HG02938 (cell line): ENCODE measurements around the gene SMYD1.

Experiments
- ATAC-seq: cut with Tn5 transposase; IDR thresholded peaks from one replicate; pipeline ENCODE4 v1.9.1; 2021; ENCODE audit warnings: mild to moderate bottlenecking, moderate library complexity; ENCODE audit not compliant: unreplicated experiment

SMYD1 gene

DNA sequence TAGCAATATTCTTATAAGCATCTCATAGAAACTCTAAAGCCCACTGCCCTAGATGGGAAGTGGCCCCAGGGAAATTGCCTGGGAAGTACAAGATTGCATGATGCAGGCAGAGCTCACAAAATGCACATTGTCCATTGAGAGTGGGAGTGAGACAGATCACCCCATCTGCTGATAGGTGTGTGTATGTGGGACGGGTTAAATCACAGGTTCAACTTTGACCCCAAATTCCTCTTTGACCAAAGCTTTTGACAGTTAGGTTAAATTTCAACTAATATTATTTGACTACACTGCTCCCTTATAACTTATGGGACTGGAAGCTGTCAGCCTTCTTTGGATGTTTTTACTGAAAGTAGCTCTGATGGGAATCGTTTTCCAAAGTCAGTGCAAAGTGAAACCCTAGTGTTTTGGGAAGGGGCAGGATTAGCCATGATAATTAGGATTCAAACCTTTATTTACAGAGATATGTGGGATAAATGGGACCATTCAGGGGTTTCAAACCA lies 71.6 kb downstream of the SMYD1 start:
- no peak for ATAC-seq

DNA sequence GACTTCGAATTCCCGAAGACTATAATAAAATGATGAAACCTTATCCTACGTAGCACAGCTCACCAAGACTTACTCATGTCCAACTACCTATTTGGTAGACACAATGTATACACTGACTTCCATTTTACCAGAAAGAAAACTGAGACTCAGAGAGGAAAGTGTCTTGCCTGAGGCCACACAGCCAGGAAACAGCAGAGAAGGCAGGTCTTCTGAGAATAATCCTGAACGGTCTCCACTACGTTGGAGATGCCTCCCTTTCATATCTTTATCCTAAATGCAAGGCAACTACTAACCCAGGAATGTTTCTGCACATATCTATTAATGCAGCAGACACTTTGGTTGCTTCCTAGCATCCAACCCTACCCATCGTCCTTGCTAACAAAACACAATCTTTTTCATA lies 72.2 kb downstream of the SMYD1 start:
- ATAC-seq: no peak

DNA sequence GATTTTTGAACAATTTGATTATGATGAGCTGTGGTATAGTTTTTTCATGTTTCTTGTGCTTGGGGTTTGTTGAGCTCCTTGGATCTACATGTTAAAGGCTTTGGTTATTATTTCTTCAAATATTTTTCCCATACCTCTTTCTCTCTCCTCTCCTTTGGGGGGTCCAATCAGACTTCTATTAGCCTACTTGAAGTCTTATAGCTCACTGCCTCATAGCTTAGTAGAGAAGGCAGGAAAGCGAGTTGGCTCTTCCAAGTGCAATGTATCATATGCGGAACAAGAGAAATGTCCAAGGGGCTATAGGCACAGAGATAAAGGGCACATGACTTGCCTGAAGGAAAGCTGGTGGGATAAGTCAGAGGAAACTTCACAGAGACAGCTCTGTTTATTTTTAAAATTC lies 74.3 kb downstream of the SMYD1 start:
- ATAC-seq: no peak

DNA sequence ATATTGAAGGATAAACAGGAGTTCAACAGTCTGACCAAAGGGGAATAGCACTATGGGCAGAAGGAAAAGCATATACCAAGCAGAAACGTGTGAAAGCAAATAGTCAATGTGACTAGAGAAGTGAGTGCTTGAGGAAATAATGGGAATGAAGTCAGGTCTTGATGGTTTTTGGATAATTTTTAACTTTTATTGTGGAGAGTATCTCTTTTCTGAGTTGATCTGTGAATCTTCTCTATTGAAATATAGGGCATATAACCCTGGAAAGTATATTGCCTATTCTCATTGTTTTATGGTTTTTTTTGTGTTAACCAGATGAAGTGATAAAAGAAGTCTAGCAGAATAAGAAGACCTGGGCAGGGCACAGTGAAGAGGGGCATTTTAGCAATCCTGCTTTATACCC lies 76.6 kb downstream of the SMYD1 start:
- ATAC-seq: no peak

DNA sequence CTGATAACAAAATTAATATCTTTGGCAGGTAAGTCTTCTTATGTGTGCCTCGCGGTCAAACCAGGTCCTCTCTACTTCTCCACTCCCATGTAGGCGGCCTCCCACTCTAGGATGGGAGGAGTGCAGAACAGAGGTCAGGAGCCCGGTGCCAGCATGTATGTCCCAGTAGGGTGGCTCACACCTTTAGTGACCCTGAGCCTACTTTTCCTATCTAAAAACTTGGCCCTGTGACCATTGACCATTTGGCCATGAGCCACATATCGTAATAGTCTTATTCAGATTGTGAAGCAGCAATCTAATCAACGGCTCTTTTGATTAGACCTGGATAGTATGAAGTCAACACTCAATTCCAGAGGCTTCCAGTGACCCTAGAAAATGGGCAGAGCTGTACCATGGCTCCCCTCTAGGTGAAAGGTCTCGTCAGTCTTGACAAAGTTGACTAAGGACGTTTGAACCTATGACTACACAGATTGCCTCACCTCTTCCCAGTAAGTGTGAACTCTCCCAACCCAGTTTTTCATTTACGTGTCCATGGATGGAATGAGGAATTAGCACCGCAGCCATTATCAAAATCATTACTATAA lies 77.4 kb downstream of the SMYD1 start:
- ATAC-seq: no peak

DNA sequence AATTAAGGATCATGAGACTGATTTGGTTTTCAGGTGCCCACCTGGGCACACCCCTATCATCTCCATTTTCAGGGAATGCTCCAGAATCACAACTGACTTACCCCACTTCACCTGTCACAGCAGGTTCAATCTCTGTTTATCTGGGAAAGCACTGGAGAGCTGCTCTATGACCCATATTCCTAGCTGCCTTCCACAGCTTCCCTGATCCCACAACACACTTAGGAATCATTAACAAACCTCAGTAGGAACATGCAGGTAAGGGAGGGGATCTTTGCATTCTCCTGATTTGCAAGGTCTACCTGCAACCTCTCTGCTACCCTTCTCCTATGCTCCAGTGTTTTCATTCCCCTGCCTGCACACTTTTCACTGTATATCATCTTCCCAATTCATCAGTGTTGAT lies 79.0 kb downstream of the SMYD1 start:
- ATAC-seq: no peak

DNA sequence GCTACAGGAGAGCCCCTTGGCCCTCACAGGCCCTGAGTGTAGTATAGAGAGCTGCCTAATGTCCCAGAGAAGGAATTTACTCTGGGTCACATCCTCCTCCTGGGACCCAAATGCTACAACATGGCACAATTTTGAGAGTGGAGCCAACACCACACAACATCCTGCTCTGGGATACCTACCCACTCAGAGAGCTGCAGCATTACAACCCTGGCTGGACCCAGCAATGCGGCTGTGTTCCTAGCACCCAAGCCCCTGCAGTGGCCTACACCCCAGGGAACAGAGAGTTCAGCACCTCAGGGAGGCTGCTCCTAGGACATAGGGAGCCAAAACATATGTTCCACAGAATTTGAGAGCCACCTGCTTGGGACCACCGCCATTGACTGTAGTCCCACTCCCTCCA lies 79.5 kb downstream of the SMYD1 start:
- no peak for ATAC-seq

DNA sequence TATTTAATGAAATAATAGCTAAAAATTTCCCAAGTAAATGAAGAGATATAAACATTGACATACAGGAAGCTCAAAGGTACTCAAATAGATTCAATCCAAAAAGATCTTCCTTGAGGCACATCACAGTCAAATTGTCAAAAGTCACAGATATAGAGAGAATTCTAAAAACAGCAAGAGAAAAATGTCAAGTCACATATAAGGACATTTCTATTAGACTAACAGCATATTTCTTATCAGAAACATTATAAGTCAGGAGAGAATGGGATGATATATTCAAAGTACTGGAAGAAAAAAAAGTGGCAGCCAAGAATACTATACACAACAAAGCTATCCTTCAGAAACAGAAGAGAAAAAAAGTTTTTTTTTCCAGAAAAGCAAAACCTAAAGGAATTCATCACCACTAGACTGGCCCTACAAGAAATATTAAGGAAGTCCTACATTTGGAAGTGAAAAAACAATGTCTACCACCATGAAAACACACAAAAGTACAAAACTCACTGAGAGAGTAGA lies 81.4 kb downstream of the SMYD1 start:
- no peak for ATAC-seq

DNA sequence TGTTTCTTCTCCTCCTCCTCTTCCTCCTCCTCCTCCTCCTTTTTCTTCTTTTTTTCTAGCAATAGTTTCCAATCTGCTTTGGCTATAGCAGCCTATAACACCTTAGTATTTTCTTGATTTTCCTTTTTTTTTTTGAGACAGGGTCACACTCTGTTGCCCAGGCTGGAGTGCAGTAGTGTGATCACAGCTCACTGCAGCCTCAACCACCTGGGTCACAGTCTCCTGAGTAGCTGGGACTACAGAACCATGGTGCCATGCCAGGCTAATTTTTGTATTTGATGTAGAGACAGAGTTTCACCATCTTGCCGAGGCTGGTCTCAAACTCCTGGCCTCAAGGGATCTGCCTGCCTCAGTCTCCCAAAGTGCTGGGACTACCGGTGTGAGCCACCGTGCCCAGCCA lies 91.9 kb downstream of the SMYD1 start:
- ATAC-seq: no peak

DNA sequence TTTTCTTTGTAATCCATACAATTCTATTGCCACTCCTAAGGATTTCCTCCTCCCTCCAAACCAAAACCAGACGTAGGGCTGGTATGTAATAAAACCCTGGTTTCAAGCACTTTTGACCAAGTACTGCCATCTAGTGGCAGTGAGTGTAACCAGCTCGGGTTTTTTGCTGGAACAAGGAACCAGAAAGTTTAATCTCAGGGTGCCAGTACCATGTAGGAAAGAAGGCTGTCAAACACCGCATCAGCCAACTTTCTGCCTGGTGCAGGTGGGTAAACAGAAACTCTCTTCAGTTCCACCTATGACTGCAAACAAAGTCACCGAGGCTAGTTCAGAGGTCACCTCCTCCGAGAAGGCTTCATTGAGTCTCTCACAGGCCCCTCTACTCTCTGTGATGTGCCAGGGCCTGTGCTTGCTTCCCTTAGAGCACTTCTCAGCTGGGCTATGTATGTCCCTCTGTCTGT lies 92.4 kb downstream of the SMYD1 start:
- ATAC-seq: no peak

DNA sequence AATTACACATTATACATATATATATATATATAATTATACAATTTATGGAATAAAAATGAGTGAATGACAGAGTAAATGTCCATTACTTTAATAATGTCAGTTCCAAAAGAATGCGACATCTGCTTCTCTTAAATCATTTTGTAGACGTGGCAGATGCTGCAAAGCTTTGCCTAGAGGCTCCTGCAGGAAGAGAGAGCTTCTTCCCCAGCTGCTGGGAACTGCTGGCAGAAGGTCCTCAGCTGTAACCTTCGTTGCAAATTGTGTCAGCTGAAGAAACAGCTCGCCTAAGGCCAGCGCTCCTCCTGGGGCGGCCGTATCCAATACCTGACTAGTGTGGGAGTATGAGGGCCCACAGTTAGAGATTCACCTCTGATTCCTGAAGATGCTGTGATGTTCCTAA lies 92.9 kb downstream of the SMYD1 start:
- ATAC-seq: no peak

DNA sequence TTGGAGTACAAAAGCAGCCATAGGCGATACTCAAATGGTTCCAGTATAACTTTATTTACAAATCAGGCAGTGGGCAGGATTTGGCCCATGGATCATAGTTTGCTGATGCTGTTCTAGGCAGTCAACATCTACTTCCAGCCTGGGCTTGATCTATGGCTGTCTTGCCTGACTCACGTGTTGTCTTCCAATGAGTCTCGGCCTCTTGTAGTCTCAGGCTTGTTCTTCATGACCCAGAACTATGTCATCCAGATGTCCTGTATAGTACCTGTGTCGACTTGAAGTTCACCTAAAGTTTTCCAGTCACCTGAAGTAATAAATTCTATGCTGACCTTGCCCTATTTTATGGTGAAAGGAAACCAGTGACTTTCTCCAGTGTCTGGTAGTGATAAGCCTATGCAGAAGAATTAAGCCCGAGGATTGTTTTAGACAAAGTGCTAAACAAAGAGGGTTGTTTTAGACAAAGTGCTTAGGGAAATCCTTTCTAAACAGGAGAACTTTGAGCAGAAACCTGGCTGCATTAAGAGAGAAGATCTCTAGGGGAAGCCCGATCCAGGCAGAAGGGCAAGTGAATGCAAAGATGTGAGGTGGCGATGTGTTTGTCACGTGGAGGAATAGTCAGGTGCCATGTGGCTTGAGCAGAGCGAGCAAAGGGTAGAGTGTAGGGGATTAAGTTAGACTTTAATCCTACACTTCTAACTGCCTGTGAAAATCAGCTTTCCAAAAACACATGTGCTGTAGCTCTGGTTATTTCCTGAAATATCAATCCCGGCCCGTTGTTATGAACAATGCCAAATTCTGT lies 94.0 kb downstream of the SMYD1 start:
- no peak for ATAC-seq
